GM21447 (cell line): ENCODE measurements around the gene FUNDC2.
A peak's percentile ranks its signal among the peaks of the same experiment; 100 is the strongest.

ENCODE experiments used
- ATAC-seq: cut with Tn5 transposase; IDR thresholded peaks from one replicate; pipeline ENCODE4 v1.9.1; 2021; ENCODE audit not compliant: unreplicated experiment

FUNDC2 gene

DNA sequence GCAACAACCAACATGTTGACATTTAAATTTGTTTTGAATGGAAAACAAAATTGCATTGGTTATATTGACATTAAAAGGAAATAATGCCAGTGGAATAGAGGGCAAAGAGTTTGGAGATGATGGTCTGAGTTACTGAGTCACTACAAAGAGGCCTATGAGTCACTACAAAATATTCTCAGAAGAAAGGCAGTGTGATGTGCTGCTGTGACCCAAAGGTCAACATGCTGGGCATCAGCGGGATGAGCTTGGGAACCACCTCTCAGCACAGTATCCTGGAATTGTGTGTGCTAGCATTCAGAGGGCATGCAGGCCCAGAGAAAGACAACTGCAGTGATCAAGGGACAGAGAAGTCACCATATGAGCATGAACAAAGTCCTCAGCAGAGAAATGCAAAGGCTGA lies 41.5 kb downstream of the FUNDC2 start:
- ATAC-seq, result no peak

DNA sequence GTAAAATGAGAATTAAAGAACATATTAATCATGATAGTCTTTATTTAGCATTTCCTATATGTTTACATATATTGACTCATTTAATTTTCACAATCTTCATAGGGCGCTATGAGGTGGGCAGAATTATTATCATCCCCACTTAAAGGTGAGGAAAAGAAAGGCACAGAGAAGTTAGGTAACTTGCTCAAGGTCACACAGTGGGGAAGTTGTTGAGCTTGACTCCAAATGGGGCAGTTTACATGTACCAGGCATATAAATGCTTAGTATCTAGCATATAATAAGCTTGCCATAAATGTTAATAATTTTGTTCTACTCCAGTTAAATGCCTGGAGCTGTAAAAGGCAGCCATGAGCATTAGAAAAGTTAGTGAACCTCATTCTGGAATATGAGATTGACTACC lies 42.8 kb downstream of the FUNDC2 start:
- ATAC-seq, result no peak

DNA sequence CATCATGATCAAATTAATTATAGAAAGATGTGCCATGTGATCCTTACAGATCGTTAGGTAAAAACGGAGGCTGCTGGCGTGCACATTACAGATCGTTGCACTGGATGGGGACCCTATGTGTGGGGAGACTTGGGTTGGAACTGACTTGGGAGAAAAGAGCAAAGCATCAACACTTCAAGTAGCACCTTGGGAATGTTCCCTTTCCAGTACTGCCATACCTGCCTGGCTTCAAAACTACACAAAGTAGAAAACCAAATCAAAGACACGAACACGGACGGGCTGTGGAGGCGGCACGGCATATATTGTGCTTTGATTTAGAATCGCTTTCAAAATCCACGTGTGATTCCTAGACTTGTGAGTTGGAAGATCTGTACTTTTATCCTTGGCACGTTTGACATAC lies 43.4 kb downstream of the FUNDC2 start:
- no peak for ATAC-seq

DNA sequence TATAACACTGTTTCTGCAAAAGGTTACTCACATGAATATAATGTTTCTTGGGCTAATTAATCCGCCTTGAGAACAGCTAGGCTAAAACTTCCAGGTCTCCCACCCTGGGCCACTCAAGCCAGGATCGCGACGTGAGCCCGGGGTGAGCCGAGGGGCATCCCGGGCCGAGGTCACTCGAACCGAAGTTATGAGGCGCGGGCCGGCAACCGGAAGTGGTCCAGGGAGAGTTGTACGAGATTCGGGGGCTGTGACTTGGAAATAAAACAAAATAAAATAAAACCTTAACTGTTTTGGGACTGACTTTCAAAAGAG lies 44.0 kb downstream of the FUNDC2 start:
- peak; percentile 23 for ATAC-seq

DNA sequence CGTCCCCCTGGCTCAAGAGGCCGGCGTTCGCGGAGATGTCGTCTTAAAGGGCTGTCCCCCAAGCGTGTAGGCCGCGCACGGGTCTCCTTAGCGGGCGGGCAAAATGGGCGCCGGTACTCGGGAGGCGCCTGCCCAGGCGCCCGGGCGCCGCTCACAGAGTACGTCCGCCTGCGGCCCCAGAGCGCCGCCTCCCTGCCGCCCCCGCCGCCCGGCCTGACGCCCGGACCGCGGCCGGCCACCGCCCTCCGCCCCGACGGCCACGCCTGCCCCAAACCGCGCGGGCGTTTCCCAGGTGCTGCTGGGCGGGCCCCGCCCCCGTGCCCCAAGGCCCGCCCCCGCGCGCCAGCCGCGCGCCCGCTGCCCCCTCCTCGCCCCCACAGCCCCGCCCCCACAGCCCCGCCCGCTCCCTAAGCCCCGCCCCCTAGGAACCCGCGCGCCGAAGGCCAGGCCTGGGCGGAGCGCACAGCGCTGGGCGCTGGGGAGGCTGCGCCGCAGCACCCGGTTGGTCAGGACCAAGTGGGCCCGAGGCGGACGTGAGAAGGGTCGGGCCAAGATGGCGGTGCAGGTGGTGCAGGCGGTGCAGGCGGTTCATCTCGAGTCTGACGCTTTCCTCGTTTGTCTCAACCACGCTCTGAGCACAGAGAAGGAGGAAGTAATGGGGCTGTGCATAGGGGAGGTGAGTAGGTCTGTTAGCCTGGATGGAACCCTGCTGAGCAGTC lies 44.5 kb downstream of the FUNDC2 start, which contains the start of the genes BRCC3, CMC4 and MTCP1:
TSS of gene BRCC3 (plus strand) at position 534 of the 719 bp plus-strand sequence. CDS start at position 554, 20 bp downstream.
TSS of gene CMC4 (minus strand) at position 162 of the 719 bp plus-strand sequence. CDS start 7,113 bp downstream, outside the sequence.
TSS of gene MTCP1 (minus strand) at position 162 of the 719 bp plus-strand sequence. CDS start 5,126 bp downstream, outside the sequence.
- ATAC-seq, result peak; percentile 84

DNA sequence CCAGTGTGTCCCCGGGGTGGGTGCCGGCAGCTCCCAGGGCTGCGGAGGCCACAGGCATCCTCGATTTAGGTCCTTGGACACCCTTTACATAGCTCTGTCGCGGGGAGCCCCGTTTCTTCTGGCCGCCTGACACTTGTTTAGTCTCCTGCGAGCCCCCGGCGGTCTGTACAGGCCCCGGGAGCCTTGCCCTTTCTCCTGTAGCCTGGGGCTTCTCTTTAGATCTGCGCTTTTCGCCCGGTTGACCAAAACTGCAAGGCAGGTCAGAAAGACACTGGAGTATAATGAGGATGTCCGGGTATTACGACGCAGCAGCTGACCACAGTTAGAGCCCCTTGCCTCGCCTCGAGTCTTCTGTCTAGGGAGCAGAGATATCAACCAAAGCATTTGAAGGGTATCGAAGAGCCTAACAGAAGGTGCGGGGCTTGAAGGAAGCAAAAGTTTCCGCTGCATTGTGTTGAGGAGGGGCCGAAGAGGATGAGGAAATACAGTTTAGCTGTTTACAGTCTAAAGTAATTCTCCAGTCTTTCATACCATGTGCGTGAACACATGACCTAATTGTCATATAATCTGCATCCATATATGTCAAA lies 45.1 kb downstream of the FUNDC2 start:
- ATAC-seq, result peak; percentile 9

DNA sequence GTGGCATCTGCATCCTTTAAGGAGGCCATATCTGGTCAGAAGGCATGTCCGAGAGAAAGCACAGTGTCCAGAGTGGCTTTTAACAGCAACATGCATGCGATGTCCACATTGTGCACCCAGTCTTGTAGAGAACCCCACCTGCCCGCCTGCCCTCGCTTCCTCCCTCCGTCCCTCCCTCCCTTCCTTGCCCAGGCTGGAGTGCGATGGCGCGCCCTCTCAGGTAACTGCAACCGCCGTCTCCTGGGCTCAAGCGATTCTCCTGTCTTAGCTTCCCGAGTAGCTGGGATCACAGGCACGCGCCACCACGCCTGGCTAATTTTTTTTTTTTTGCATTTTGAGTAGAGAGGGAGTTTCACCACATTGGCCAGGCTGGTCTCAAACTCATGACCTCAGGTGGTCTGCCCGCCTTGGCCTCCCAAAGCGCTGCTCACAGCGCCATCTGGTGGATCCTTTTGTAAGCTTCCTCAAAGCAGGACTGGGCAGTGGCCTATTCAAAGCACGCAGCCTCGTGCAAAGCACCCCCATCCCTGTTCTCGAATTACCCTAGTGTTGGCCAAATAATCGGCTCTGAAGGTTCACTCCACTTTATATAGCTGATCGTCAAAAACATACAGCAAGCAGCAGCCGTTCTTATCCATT lies 59.7 kb downstream of the FUNDC2 start:
- no peak for ATAC-seq

DNA sequence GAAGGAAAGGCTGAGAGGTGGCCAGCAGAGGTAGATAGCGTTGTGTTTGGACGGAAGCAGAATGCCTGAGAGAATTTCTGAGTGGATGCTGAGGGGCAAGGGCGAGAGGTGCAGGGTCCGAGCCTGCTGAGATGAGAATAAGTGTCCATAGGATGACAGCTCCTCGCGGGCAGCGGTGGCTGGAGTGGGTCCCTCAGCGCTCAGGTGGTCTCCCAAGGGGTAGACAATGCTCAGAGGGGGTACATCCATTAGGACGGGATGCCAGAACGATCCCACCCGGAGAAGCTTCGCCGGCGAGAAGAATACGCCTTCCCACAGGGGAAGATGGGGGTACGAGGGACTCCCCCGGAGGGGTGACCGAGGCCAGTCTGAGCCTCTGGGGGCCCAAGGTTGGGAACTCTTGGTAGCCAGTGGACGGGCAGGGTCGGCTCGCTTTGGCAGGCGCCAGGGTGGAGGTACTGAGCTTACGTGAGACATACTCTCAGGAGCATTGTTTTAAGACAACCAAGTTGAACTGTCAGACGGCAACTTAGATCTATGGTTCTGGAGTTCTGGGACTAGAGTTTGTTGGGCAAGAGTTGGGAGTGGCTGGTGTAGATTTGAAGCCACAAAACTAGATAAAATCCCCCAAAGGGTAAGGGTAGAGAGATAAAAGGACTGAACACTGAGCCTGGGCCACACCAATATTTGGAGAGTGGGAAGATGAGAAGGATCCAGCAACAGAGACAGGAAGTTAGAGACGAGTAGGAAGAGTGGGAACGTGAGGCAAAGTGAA lies 60.5 kb downstream of the FUNDC2 start:
- no peak for ATAC-seq

DNA sequence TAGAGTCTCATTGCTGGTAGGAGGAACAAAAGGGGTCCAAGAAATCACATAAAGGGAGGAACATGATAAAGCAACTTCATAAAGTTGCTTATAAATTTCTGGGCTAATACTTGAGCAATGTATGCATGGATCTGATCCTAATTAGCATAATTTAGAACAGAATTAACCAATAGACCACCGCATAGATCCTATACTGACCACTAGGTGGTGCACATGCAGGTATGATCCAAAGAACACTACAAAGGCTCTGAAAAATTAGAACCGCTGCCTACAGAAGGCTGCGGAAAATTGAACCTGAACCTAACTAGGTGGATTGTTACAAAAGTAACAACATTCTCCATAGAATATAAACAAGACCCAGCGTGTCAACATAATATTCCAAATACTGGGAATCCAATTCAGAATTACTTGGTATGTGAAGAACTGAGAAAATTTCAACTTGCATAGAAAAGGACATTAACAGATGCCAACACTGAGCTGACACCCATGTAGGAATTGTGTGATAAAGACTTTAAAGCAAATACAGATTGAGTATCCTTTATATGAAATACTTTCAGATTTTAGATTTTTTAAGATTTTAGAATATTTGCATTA lies 67.9 kb downstream of the FUNDC2 start:
- ATAC-seq, result no peak

DNA sequence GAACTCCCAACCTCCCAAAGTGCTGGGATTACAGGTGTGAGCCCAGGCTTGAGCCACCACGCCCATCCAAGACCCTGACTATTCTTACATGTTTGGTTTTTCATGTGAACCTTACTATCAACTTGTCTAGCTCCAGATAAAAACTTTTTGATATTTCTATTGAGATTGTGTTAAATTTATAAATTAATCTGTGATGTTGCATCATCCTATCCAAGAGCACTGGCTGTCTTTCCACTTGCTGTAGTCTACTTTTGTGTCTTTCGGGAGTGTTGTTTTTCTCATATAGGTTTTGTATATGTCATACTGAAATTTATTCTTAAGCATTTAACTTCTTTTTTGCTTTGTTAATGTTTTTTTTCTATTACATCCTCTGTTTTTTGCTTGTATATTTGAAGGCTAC lies 79.3 kb downstream of the FUNDC2 start:
- ATAC-seq, result no peak

DNA sequence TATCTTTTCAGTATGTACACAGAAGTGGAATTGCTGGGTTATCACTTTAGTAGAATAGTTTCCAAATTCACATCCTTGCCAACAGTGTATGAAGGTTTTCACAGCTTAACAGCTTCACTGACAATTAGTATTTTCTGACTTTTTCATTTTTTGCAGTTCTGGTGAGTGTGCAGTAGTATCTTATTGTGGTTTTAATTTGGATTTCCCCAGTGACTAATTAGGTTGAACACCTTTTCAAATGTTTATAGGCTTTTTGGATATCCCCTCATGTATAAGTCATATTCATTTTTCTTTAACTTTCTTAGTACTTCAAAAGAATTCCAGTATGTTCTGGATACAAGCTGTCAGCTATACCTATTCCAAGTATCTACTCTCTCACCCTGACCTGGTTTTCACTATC lies 81.8 kb downstream of the FUNDC2 start:
- ATAC-seq, result no peak
